Measurements from ENCODE around the gene STEAP2. TPM values are rescaled to one million over a fixed set of nuclear protein-coding genes. Genes with fewer than 3 reads are reported as not detected.
"Not testable (repeated sequence)": the region's sequence is repeated elsewhere in the genome, so short reads cannot be mapped to it uniquely, and the experiment has no call there.

Gene STEAP2
- total and polyA plus RNA-seq, 2 of the 4 experiments (the other 2 are of a cell fraction), result 1.8 to 3.9 TPM

DNA sequence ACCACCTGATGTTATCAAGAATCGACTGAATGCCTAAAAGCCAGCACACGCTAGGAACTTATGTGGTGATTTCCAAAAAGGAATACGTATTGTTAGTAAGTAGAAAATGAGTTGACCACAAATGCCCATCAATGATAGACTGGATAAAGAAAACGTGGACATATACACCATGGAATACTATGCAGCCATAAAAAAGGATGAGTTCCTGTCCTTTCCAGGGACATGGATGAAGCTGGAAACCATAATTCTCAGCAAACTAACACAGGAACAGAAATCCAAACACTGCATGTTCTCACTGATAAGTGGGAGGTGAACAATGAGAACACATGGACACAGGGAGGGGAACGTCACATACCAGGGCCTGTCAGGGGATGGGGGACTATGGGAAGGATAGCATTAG lies 44.5 kb downstream of the STEAP2 start:
- H4K91ac ChIP-seq (ENCODE audit: insufficient read depth, low read depth, low read length); CTCF ChIA-PET; DNase-seq; H3K27me3 ChIP-seq (ENCODE audit: control insufficient read depth, insufficient read depth, low read length); BruUV-seq (replicated peaks); H3K14ac ChIP-seq (replicated peaks; ENCODE audit: low read depth, low read length); H2BK20ac ChIP-seq (ENCODE audit: low read depth, low read length); H3K56ac ChIP-seq (ENCODE audit: extremely low read depth, insufficient read depth, low read length); H3K9ac ChIP-seq (ENCODE audit: low read depth, low read length); H3K4me3 ChIP-seq (ENCODE audit: insufficient read depth, low read depth, low read length); H3K79me1 ChIP-seq (ENCODE audit: low read depth in 1 of 2, low read length in 2 of 2); H4K8ac ChIP-seq (ENCODE audit: low read depth in 2 of 2, low read length in 2 of 2); H4K20me1 ChIP-seq (ENCODE audit: insufficient read depth, low read length); H2AK9ac ChIP-seq (replicated peaks; ENCODE audit: low read depth, low read length, poor library complexity); H2BK5ac ChIP-seq (ENCODE audit: low read depth, low read length, poor library complexity, severe bottlenecking); H2AFZ ChIP-seq (replicated peaks; ENCODE audit: low read length, poor library complexity); H2AK5ac ChIP-seq (ENCODE audit: low read depth, low read length); in situ Hi-C loops (cut with MboI; ENCODE audit: low sequenced_read_pairs); H3K4me1 ChIP-seq (ENCODE audit: control insufficient read depth, insufficient read depth, low read length); H3K36me3 ChIP-seq (ENCODE audit: control insufficient read depth, insufficient read depth, low read length); H2BK120ac ChIP-seq (ENCODE audit: low read depth, low read length); POLR2A ChIA-PET (ENCODE audit: unreplicated experiment); dilution Hi-C loops (cut with HindIII; ENCODE audit: low sequenced_read_pairs, unreplicated experiment); H2BK15ac ChIP-seq (ENCODE audit: low read depth, low read length); H3K18ac ChIP-seq (ENCODE audit: low read depth, low read length); ATAC-seq (ENCODE audit: low read depth); H3K27ac ChIP-seq (ENCODE audit: insufficient read depth, low read length); H3K23ac ChIP-seq (ENCODE audit: low read depth, low read length); intact Hi-C loops (cut with micrococcal nuclease); H4K5ac ChIP-seq (ENCODE audit: low read depth, low read length); H3K9me3 ChIP-seq (ENCODE audit: control insufficient read depth, insufficient read depth, low read length); H3K9me1 ChIP-seq (ENCODE audit: insufficient read depth, low read length); H3K4ac ChIP-seq (ENCODE audit: low read depth, low read length); H3K4me2 ChIP-seq (ENCODE audit: low read depth, low read length): not testable (repeated sequence)
- no CpG with 5 or more reads among the region's 5 CpGs for WGBS, 2 experiments (ENCODE audit: extremely low coverage in 2 of 2, insufficient read length in 1 of 2)

All from IMR-90 (cell line).